SU-DHL-6 (cell line): ENCODE measurements around the gene CREB5.

ENCODE experiments used
- CTCF ChIP-seq: fragments of 200-600 bp; sonication (generic); IDR thresholded peaks from one replicate; pipeline ENCODE4 v1.5.1; 2017; ENCODE audit warnings: antibody characterized with exemption, mild to moderate bottlenecking, low read length, moderate library complexity; ENCODE audit not compliant: insufficient read depth, poor library complexity, severe bottlenecking
- EZH2phosphoT487 ChIP-seq: fragments of 200-600 bp; sonication (generic), shearing (Covaris generic); conservative IDR thresholded peaks from 2 replicates; pipeline ENCODE4 v1.6.1; 2018; ENCODE audit warnings: mild to moderate bottlenecking, antibody characterized with exemption, low read length, moderate library complexity, mixed read lengths

GRCh38 chr7:28395831-28396230 lies 16.5 kb upstream of the CREB5 start:
- TF ChIP-seq CTCF (no peak), EZH2phosphoT487 (no peak)
